ENCODE data around the gene MAOB. TPM values are rescaled to one million over a fixed set of nuclear protein-coding genes. Genes with fewer than 3 reads are reported as not detected.

The MAOB gene
- total RNA-seq, 1 experiment from 2014 or later = 1.1 TPM

GRCh38 chrX:43753637-43754036 is 128.6 kb downstream of the MAOB start:
- Mint-ChIP-seq H3K36me3 (ENCODE audit: insufficient read depth in 1 of 3, low read depth in 3 of 3) (peaks cover 0 to 5% (median 0%) of the 10 kb centered on the region in 3 experiments; a peak in 2 of 7 replicates), H3K27ac (no peak overlapping the region), H3K27me3 (ENCODE audit: low read depth) (no peaks in the 10 kb centered on the region; the same call in 1 of the 2 replicates), H3K9me3 (peaks cover 45 to 81% of the 10 kb centered on the region in 2 experiments), H3K4me3 (no peak overlapping the region), H3K4me1 (no peaks in the 10 kb centered on the region)
- no peaks in the 10 kb centered on the region for H3K9me3 ChIP-seq (ENCODE audit: control insufficient read depth, low read depth, low read length)
- no peak overlapping the region for H3K18ac ChIP-seq (ENCODE audit: insufficient read length, low read depth, low read length)
- no peaks in the 10 kb centered on the region for H3K23me2 ChIP-seq (ENCODE audit: insufficient read length, low read depth, low read length, poor library complexity, severe bottlenecking)
- TF ChIP-seq, protein P1, sequence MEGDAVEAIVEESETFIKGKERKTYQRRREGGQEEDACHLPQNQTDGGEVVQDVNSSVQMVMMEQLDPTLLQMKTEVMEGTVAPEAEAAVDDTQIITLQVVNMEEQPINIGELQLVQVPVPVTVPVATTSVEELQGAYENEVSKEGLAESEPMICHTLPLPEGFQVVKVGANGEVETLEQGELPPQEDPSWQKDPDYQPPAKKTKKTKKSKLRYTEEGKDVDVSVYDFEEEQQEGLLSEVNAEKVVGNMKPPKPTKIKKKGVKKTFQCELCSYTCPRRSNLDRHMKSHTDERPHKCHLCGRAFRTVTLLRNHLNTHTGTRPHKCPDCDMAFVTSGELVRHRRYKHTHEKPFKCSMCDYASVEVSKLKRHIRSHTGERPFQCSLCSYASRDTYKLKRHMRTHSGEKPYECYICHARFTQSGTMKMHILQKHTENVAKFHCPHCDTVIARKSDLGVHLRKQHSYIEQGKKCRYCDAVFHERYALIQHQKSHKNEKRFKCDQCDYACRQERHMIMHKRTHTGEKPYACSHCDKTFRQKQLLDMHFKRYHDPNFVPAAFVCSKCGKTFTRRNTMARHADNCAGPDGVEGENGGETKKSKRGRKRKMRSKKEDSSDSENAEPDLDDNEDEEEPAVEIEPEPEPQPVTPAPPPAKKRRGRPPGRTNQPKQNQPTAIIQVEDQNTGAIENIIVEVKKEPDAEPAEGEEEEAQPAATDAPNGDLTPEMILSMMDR (conservative IDR thresholded peaks at IDR 0.05) = no peak
- no peak overlapping the region for H2AFZ ChIP-seq (ENCODE audit: low read length)
- WGBS (ENCODE audit: extremely low coverage, insufficient read length, low lambda C conversion rate) = no CpG with 5 or more reads among the region's 3 CpGs
- no peak overlapping the region for H4K91ac ChIP-seq (ENCODE audit: insufficient read length, low read depth, low read length)
- H3K27me3 ChIP-seq (ENCODE audit: insufficient read depth, low read length) = no peaks in the 10 kb centered on the region
- H3K4ac ChIP-seq (ENCODE audit: low read depth, low read length) = no peak overlapping the region
- no peaks in the 10 kb centered on the region for H3K79me1 ChIP-seq (ENCODE audit: insufficient read depth, low read depth, low read length, poor library complexity, severe bottlenecking)
- H2BK12ac ChIP-seq (ENCODE audit: insufficient read length, low read depth, low read length) = no peak overlapping the region
- no peak overlapping the region for H3K56ac ChIP-seq (ENCODE audit: insufficient read length, low read depth, low read length)
- no peak overlapping the region for H4K8ac ChIP-seq (replicated peaks; ENCODE audit: insufficient read length, low read depth, low read length)
- H3T11ph ChIP-seq (ENCODE audit: low read length) = no peak overlapping the region
- no peak overlapping the region for H4K5ac ChIP-seq (ENCODE audit: insufficient read length, low read depth, low read length)
- H3K14ac ChIP-seq (ENCODE audit: insufficient read depth, low read length) = no peak overlapping the region
- no peaks in the 10 kb centered on the region for H4K20me1 ChIP-seq (ENCODE audit: control insufficient read depth, insufficient read depth, insufficient read length)
- DNase-seq = no peak
- no peaks in the 10 kb centered on the region for H3K79me2 ChIP-seq (ENCODE audit: insufficient read depth, low read length)
- no peak overlapping the region for H2BK120ac ChIP-seq (ENCODE audit: low read depth, low read length, poor library complexity, severe bottlenecking)
- no peaks in the 10 kb centered on the region for H3K4me1 ChIP-seq (ENCODE audit: insufficient read depth, low read length)
- H3K4me2 ChIP-seq (ENCODE audit: insufficient read depth, insufficient read length, low read length) = no peak overlapping the region
- H2BK15ac ChIP-seq (ENCODE audit: low read depth, low read length) = no peak overlapping the region
- no peak overlapping the region for H3K9ac ChIP-seq (ENCODE audit: extremely low read depth, insufficient read length, low read length)
- H3K23ac ChIP-seq (ENCODE audit: insufficient read length, low read depth, low read length) = no peak overlapping the region
- H2BK20ac ChIP-seq (ENCODE audit: low read depth, low read length, poor library complexity, severe bottlenecking) = no peak overlapping the region
- no peak overlapping the region for H2BK5ac ChIP-seq (ENCODE audit: insufficient read length, low read length)
- no peak overlapping the region for H2AK5ac ChIP-seq (ENCODE audit: insufficient read length, low read length)
- H3K27ac ChIP-seq (ENCODE audit: insufficient read length, low read depth, low read length) = no peak overlapping the region
